NT2/D1 (cell line): ENCODE measurements around the gene RNF121.

Experiments
- SUZ12 ChIP-seq: IDR thresholded peaks from 2 replicates; pipeline ENCODE4 v1.6.1; 2011; ENCODE audit not compliant: insufficient read length, insufficient read depth; ENCODE audit errors: extremely low read depth
- YY1 ChIP-seq: IDR thresholded peaks from 2 replicates; pipeline ENCODE4 v1.6.1; 2011; ENCODE audit not compliant: insufficient read length, insufficient read depth

DNA sequence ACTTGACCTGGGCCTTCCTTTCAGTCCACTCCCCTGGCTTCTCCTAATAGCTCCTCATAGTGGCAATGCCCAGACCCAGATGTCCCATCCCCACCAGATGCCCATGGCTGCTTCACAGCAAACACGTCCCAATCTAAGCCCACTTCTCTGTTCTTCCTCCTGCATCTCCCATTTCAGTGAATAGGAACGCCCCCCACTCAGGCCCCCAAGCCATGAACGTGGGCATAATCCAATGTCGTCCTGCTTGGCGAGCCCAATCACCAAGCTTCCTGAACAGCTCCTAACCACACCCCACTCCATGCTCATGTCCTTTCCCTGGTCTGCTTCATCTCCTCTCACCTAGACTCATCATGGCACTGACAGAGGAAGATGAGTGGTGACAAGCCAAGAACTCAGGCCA is 78.7 kb downstream of the RNF121 start:
- TF ChIP-seq YY1 (no peak), SUZ12 (no peak)
